Lower leg skin (tissue), 3 donors: Measurements from ENCODE around the gene TMEM187.

Experiments used
- CTCF ChIP-seq, 3 donors: fragments of 450-650 bp; IDR thresholded peaks; one replicate each; pipeline ENCODE4 v1.5.1; 2016; ENCODE audit warnings: antibody characterized with exemption in 3 of 3, mild to moderate bottlenecking in 3 of 3, moderate library complexity in 2 of 3
- POLR2A ChIP-seq, 2 donors: fragments of 450-650 bp; IDR thresholded peaks; one replicate each; pipeline ENCODE4 v1.6.1; 2016 to 2017; ENCODE audit warnings: antibody characterized with exemption in 2 of 2, mild to moderate bottlenecking in 1 of 2, moderate library complexity in 1 of 2

GRCh38 chrX:154012336-154012991 is 39.9 kb downstream of the TMEM187 start:
- TF ChIP-seq CTCF (IDR thresholded peaks at IDR 0.05) (no peak), POLR2A (IDR thresholded peaks at IDR 0.05) (no peak)
